Measurements from ENCODE around the gene LYZL4.

DNA sequence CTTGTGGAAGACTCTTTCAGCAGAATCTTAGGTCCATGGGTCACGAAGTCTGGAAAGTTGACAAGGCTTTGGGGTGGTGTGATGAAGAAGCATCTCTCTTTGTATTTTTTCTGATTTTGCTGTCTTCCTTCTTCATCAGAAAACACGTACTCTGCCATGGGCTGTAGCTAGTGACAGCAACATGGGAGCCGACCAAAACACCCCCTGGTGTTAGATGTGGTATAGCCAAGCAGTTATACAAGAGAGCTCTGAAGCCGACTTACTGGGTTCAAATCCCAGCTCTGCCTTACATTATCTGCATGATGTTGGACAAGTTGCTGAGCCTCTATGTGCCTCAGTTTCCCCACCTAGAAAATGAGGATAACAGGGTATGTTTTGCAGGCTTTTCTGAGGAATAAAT lies 32.9 kb upstream of the LYZL4 start:
- TF ChIP-seq KDM4B (CRISPR knock-in tag; IDR thresholded peaks at IDR 0.05) (no peak), POLR2A (IDR thresholded peaks at IDR 0.05; ENCODE audit: insufficient read depth in 1 of 2, low read depth in 2 of 2, low read length in 2 of 2) (no peak), TP53 (CRISPR knock-in tag; conservative IDR thresholded peaks at IDR 0.05) (no peak), ZNF263 (CRISPR knock-in tag; IDR thresholded peaks at IDR 0.05) (no peak), MAFK (conservative IDR thresholded peaks at IDR 0.05 in 1 of 2, IDR thresholded peaks at IDR 0.05 in 1 of 2; ENCODE audit: low read length in 2 of 2) (no peak), RFX3 (CRISPR knock-in tag; IDR thresholded peaks at IDR 0.05) (no peak), ZNF563 (CRISPR knock-in tag; IDR thresholded peaks at IDR 0.05) (no peak), ZKSCAN8 (CRISPR knock-in tag; IDR thresholded peaks at IDR 0.05; ENCODE audit: borderline replicate concordance) (no peak), TOPORS (CRISPR knock-in tag; IDR thresholded peaks at IDR 0.05) (no peak)
- TF ChIP-seq, protein P1, sequence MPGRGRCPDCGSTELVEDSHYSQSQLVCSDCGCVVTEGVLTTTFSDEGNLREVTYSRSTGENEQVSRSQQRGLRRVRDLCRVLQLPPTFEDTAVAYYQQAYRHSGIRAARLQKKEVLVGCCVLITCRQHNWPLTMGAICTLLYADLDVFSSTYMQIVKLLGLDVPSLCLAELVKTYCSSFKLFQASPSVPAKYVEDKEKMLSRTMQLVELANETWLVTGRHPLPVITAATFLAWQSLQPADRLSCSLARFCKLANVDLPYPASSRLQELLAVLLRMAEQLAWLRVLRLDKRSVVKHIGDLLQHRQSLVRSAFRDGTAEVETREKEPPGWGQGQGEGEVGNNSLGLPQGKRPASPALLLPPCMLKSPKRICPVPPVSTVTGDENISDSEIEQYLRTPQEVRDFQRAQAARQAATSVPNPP (CRISPR knock-in tag; IDR thresholded peaks at IDR 0.05), result no peak
- TF ChIP-seq, protein P2, sequence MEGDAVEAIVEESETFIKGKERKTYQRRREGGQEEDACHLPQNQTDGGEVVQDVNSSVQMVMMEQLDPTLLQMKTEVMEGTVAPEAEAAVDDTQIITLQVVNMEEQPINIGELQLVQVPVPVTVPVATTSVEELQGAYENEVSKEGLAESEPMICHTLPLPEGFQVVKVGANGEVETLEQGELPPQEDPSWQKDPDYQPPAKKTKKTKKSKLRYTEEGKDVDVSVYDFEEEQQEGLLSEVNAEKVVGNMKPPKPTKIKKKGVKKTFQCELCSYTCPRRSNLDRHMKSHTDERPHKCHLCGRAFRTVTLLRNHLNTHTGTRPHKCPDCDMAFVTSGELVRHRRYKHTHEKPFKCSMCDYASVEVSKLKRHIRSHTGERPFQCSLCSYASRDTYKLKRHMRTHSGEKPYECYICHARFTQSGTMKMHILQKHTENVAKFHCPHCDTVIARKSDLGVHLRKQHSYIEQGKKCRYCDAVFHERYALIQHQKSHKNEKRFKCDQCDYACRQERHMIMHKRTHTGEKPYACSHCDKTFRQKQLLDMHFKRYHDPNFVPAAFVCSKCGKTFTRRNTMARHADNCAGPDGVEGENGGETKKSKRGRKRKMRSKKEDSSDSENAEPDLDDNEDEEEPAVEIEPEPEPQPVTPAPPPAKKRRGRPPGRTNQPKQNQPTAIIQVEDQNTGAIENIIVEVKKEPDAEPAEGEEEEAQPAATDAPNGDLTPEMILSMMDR (CRISPR knock-in tag; IDR thresholded peaks at IDR 0.05), result no peak

All from HepG2 (cell line).